Measurements from ENCODE around the gene JADE2.

DNA sequence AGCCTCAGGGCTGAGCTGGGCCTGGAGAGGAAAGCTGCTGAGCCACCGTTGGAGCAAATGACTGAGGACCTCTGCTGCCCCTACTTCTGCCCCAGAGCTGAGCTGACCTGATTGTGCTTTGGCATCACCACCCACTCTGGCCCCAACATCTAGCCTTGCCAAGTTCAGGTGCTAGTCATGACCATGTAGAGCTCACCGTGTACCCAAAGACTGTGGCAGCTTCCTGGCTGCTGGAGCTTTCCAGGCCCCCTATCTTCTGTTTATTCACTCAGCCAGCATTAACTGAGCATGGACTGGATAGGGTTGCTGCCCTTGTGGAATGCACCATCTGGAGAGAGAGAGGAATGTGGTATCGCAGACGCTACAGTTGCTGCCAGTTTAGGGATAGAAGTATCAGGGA, 49.1 kb downstream of the JADE2 start:
- TF ChIP-seq, protein P1, sequence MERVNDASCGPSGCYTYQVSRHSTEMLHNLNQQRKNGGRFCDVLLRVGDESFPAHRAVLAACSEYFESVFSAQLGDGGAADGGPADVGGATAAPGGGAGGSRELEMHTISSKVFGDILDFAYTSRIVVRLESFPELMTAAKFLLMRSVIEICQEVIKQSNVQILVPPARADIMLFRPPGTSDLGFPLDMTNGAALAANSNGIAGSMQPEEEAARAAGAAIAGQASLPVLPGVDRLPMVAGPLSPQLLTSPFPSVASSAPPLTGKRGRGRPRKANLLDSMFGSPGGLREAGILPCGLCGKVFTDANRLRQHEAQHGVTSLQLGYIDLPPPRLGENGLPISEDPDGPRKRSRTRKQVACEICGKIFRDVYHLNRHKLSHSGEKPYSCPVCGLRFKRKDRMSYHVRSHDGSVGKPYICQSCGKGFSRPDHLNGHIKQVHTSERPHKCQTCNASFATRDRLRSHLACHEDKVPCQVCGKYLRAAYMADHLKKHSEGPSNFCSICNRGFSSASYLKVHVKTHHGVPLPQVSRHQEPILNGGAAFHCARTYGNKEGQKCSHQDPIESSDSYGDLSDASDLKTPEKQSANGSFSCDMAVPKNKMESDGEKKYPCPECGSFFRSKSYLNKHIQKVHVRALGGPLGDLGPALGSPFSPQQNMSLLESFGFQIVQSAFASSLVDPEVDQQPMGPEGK (CRISPR knock-in tag; IDR thresholded peaks at IDR 0.05; ENCODE audit: borderline replicate concordance), result no peak
- TF ChIP-seq RARB (CRISPR knock-in tag; IDR thresholded peaks at IDR 0.05) (no peak), ZFP30 (CRISPR knock-in tag; IDR thresholded peaks at IDR 0.05) (no peak), BACH2 (CRISPR knock-in tag; IDR thresholded peaks at IDR 0.05; ENCODE audit: borderline replicate concordance) (no peak), POU6F1 (CRISPR knock-in tag; IDR thresholded peaks at IDR 0.05; ENCODE audit: borderline replicate concordance, low read depth) (no peak)
- TF ChIP-seq, protein P2, sequence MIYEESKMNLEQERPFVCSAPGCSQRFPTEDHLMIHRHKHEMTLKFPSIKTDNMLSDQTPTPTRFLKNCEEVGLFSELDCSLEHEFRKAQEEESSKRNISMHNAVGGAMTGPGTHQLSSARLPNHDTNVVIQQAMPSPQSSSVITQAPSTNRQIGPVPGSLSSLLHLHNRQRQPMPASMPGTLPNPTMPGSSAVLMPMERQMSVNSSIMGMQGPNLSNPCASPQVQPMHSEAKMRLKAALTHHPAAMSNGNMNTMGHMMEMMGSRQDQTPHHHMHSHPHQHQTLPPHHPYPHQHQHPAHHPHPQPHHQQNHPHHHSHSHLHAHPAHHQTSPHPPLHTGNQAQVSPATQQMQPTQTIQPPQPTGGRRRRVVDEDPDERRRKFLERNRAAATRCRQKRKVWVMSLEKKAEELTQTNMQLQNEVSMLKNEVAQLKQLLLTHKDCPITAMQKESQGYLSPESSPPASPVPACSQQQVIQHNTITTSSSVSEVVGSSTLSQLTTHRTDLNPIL (CRISPR knock-in tag; IDR thresholded peaks at IDR 0.05; ENCODE audit: low read depth), result no peak
- TF ChIP-seq, protein P3, sequence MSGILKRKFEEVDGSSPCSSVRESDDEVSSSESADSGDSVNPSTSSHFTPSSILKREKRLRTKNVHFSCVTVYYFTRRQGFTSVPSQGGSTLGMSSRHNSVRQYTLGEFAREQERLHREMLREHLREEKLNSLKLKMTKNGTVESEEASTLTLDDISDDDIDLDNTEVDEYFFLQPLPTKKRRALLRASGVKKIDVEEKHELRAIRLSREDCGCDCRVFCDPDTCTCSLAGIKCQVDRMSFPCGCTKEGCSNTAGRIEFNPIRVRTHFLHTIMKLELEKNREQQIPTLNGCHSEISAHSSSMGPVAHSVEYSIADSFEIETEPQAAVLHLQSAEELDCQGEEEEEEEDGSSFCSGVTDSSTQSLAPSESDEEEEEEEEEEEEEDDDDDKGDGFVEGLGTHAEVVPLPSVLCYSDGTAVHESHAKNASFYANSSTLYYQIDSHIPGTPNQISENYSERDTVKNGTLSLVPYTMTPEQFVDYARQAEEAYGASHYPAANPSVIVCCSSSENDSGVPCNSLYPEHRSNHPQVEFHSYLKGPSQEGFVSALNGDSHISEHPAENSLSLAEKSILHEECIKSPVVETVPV (CRISPR knock-in tag; IDR thresholded peaks at IDR 0.05), result no peak

Data from SK-N-SH treated with all-trans-retinoic acid at 6 μM for 48 hours (cell line).